ENCODE data around the gene F2.

F2 gene

GRCh38 chr11:46677991-46678740 is 40.8 kb upstream of the F2 start:
- Histone ChIP-seq H3K27ac (ENCODE audit: low read depth, low read length) (no peak overlapping the region), H3K4me3 (ENCODE audit: low read depth in 1 of 2, low read length in 2 of 2) (no peak overlapping the region), H3K4me1 (ENCODE audit: insufficient read depth, low read length) (peaks cover 22% of the 10 kb centered on the region), H3K9me3 (ENCODE audit: low read length) (no peaks in the 10 kb centered on the region), H3K36me3 (ENCODE audit: insufficient read depth, low read length) (peaks cover 54% of the 10 kb centered on the region), H3K9ac (ENCODE audit: low read length) (no peak overlapping the region), H3K27me3 (ENCODE audit: control insufficient read depth in 1 of 2, insufficient read depth in 2 of 2, low read length in 2 of 2) (no peaks in the 10 kb centered on the region)

- Histone ChIP-seq H3K27me3 (ENCODE audit: control insufficient read depth in 1 of 2, insufficient read depth in 2 of 2, low read length in 2 of 2) (no peaks in the 10 kb centered on the region), H3K9me3 (ENCODE audit: low read length) (no peaks in the 10 kb centered on the region), H3K4me1 (ENCODE audit: insufficient read depth, low read length) (peaks cover 22% of the 10 kb centered on the region), H3K4me3 (ENCODE audit: low read depth in 1 of 2, low read length in 2 of 2) (no peak overlapping the region), H3K27ac (ENCODE audit: low read depth, low read length) (no peak overlapping the region), H3K9ac (ENCODE audit: low read length) (no peak overlapping the region), H3K36me3 (ENCODE audit: insufficient read depth, low read length) (peaks cover 50% of the 10 kb centered on the region)
Observed at GRCh38 chr11:46678741-46679130, 40.3 kb upstream of the F2 start.

GRCh38 chr11:46679241-46680163 is 39.5 kb upstream of the F2 start:
- Histone ChIP-seq H3K27me3 (ENCODE audit: control insufficient read depth in 1 of 2, insufficient read depth in 2 of 2, low read length in 2 of 2) (no peaks in the 10 kb centered on the region), H3K27ac (ENCODE audit: low read depth, low read length) (no peak overlapping the region), H3K9me3 (ENCODE audit: low read length) (no peaks in the 10 kb centered on the region), H3K4me1 (ENCODE audit: insufficient read depth, low read length) (peaks cover 21% of the 10 kb centered on the region), H3K9ac (ENCODE audit: low read length) (no peak overlapping the region), H3K36me3 (ENCODE audit: insufficient read depth, low read length) (peaks cover 50% of the 10 kb centered on the region), H3K4me3 (ENCODE audit: low read depth in 1 of 2, low read length in 2 of 2) (no peak overlapping the region)

- Histone ChIP-seq H3K27me3 (ENCODE audit: control insufficient read depth in 1 of 2, insufficient read depth in 2 of 2, low read length in 2 of 2) (no peaks in the 10 kb centered on the region), H3K36me3 (ENCODE audit: insufficient read depth, low read length) (peaks cover 50% of the 10 kb centered on the region), H3K27ac (ENCODE audit: low read depth, low read length) (no peak overlapping the region), H3K4me3 (ENCODE audit: low read depth in 1 of 2, low read length in 2 of 2) (no peak overlapping the region), H3K9ac (ENCODE audit: low read length) (no peak overlapping the region), H3K9me3 (ENCODE audit: low read length) (no peaks in the 10 kb centered on the region), H3K4me1 (ENCODE audit: insufficient read depth, low read length) (peaks cover 13% of the 10 kb centered on the region)
Observed at GRCh38 chr11:46680164-46680760, 38.8 kb upstream of the F2 start.

- H3K4me3 ChIP-seq (ENCODE audit: low read depth in 1 of 2, low read length in 2 of 2): no peak overlapping the region
- no peaks in the 10 kb centered on the region for H3K27me3 ChIP-seq (ENCODE audit: control insufficient read depth in 1 of 2, insufficient read depth in 2 of 2, low read length in 2 of 2)
- H3K4me1 ChIP-seq (ENCODE audit: insufficient read depth, low read length): peaks cover 8% of the 10 kb centered on the region
- H3K9ac ChIP-seq (ENCODE audit: low read length): no peak overlapping the region
- H3K36me3 ChIP-seq (ENCODE audit: insufficient read depth, low read length): peaks cover 51% of the 10 kb centered on the region
- no peaks in the 10 kb centered on the region for H3K9me3 ChIP-seq (ENCODE audit: low read length)
- no peak overlapping the region for H3K27ac ChIP-seq (ENCODE audit: low read depth, low read length)
Observed at GRCh38 chr11:46680815-46681214, 38.2 kb upstream of the F2 start.

GRCh38 chr11:46681814-46682213 is 37.2 kb upstream of the F2 start:
- Histone ChIP-seq H3K9me3 (ENCODE audit: low read length) (no peaks in the 10 kb centered on the region), H3K9ac (ENCODE audit: low read length) (no peak overlapping the region), H3K27me3 (ENCODE audit: control insufficient read depth in 1 of 2, insufficient read depth in 2 of 2, low read length in 2 of 2) (no peaks in the 10 kb centered on the region), H3K36me3 (ENCODE audit: insufficient read depth, low read length) (peaks cover 57% of the 10 kb centered on the region), H3K27ac (ENCODE audit: low read depth, low read length) (no peak overlapping the region), H3K4me3 (ENCODE audit: low read depth in 1 of 2, low read length in 2 of 2) (no peak overlapping the region), H3K4me1 (ENCODE audit: insufficient read depth, low read length) (peaks cover 4% of the 10 kb centered on the region)

- Histone ChIP-seq H3K27me3 (ENCODE audit: control insufficient read depth in 1 of 2, insufficient read depth in 2 of 2, low read length in 2 of 2) (no peaks in the 10 kb centered on the region), H3K27ac (ENCODE audit: low read depth, low read length) (no peak overlapping the region), H3K4me1 (ENCODE audit: insufficient read depth, low read length) (peaks cover 7% of the 10 kb centered on the region), H3K4me3 (ENCODE audit: low read depth in 1 of 2, low read length in 2 of 2) (no peak overlapping the region), H3K36me3 (ENCODE audit: insufficient read depth, low read length) (peaks cover 60% of the 10 kb centered on the region), H3K9me3 (ENCODE audit: low read length) (no peaks in the 10 kb centered on the region), H3K9ac (ENCODE audit: low read length) (no peak overlapping the region)
Observed at GRCh38 chr11:46682773-46683752, 36.0 kb upstream of the F2 start.

GRCh38 chr11:46684367-46684766 is 34.6 kb upstream of the F2 start:
- H3K27me3 ChIP-seq (ENCODE audit: control insufficient read depth in 1 of 2, insufficient read depth in 2 of 2, low read length in 2 of 2): no peaks in the 10 kb centered on the region
- no peaks in the 10 kb centered on the region for H3K9me3 ChIP-seq (ENCODE audit: low read length)
- H3K4me1 ChIP-seq (ENCODE audit: insufficient read depth, low read length): peaks cover 8% of the 10 kb centered on the region
- H3K36me3 ChIP-seq (ENCODE audit: insufficient read depth, low read length): peaks cover 50% of the 10 kb centered on the region
- H3K27ac ChIP-seq (ENCODE audit: low read depth, low read length): no peak overlapping the region
- no peak overlapping the region for H3K4me3 ChIP-seq (ENCODE audit: low read depth in 1 of 2, low read length in 2 of 2)
- H3K9ac ChIP-seq (ENCODE audit: low read length): no peak overlapping the region

- no peaks in the 10 kb centered on the region for H3K27me3 ChIP-seq (ENCODE audit: control insufficient read depth in 1 of 2, insufficient read depth in 2 of 2, low read length in 2 of 2)
- H3K36me3 ChIP-seq (ENCODE audit: insufficient read depth, low read length): peaks cover 32% of the 10 kb centered on the region
- H3K9ac ChIP-seq (ENCODE audit: low read length): no peak overlapping the region
- no peak overlapping the region for H3K27ac ChIP-seq (ENCODE audit: low read depth, low read length)
- peaks cover 8% of the 10 kb centered on the region for H3K4me1 ChIP-seq (ENCODE audit: insufficient read depth, low read length)
- no peaks in the 10 kb centered on the region for H3K9me3 ChIP-seq (ENCODE audit: low read length)
- no peak overlapping the region for H3K4me3 ChIP-seq (ENCODE audit: low read depth in 1 of 2, low read length in 2 of 2)
Observed at GRCh38 chr11:46686886-46687795, 31.9 kb upstream of the F2 start.

GRCh38 chr11:46690702-46691101 is 28.3 kb upstream of the F2 start:
- Histone ChIP-seq H3K4me1 (ENCODE audit: insufficient read depth, low read length) (peaks cover 19% of the 10 kb centered on the region), H3K27me3 (ENCODE audit: control insufficient read depth in 1 of 2, insufficient read depth in 2 of 2, low read length in 2 of 2) (no peaks in the 10 kb centered on the region), H3K4me3 (ENCODE audit: low read depth in 1 of 2, low read length in 2 of 2) (no peak overlapping the region), H3K27ac (ENCODE audit: low read depth, low read length) (no peak overlapping the region), H3K9ac (ENCODE audit: low read length) (no peak overlapping the region), H3K9me3 (ENCODE audit: low read length) (no peaks in the 10 kb centered on the region), H3K36me3 (ENCODE audit: insufficient read depth, low read length) (peaks cover 59% of the 10 kb centered on the region)
